Aorta (tissue), 5 donors: ENCODE results near the gene KRTAP2-4. TPM values are rescaled to one million over a fixed set of nuclear protein-coding genes. Genes with fewer than 3 reads are reported as not detected.
A peak's percentile ranks its signal among the peaks of the same experiment; 100 is the strongest.
"Not testable (repeated sequence)": the region's sequence is repeated elsewhere in the genome, so short reads cannot be mapped to it uniquely, and the experiment has no call there.

ENCODE experiments used
- ATAC-seq: fragments of 200-7000 bp; cut with Tn5 transposase; one replicate; pipeline ENCODE4 v1.9.1; 2022; ENCODE audit warnings: moderate library complexity; ENCODE audit not compliant: low FRiP score
- DNase-seq, 2 donors: peaks; one replicate each; pipeline ENCODE4 v3.0.0-alpha.2; 2020
- H3K27ac ChIP-seq, 2 donors: one replicate each; pipeline ENCODE4 v1.5.1; 2013; ENCODE audit warnings: low read length in 2 of 2, mild to moderate bottlenecking in 2 of 2, moderate library complexity in 2 of 2, control low read depth in 1 of 2, inconsistent platforms in 1 of 2, low read depth in 1 of 2
- H3K27me3 ChIP-seq, 2 donors: one replicate each; pipeline ENCODE4 v1.6.1; 2013; ENCODE audit warnings: control low read depth in 1 of 2, low read length in 1 of 2, mild to moderate bottlenecking in 1 of 2, moderate library complexity in 1 of 2; ENCODE audit not compliant: insufficient read depth in 2 of 2, control insufficient read depth in 1 of 2
- H3K36me3 ChIP-seq, 2 donors: one replicate each; pipeline ENCODE4 v1.6.1; 2013; ENCODE audit warnings: control low read depth in 1 of 2, low read length in 1 of 2, mild to moderate bottlenecking in 1 of 2; ENCODE audit not compliant: insufficient read depth in 2 of 2, control insufficient read depth in 1 of 2
- H3K4me1 ChIP-seq, 2 donors: one replicate each; pipeline ENCODE4 v1.6.1; 2013; ENCODE audit warnings: low read length in 2 of 2, control low read depth in 1 of 2, mild to moderate bottlenecking in 1 of 2, moderate library complexity in 1 of 2; ENCODE audit not compliant: insufficient read depth in 2 of 2, control insufficient read depth in 1 of 2
- H3K4me3 ChIP-seq, 2 donors: one replicate each; pipeline ENCODE4 v1.5.1; 2013; ENCODE audit warnings: low read length in 2 of 2, control low read depth in 1 of 2, mild to moderate bottlenecking in 1 of 2
- H3K9me3 ChIP-seq: one replicate; pipeline ENCODE4 v1.6.1; 2013; ENCODE audit warnings: mild to moderate bottlenecking, low read length; ENCODE audit not compliant: control insufficient read depth
- WGBS, 2 donors: extraction: QIAGEN DNeasy Blood & Tissue Kit; methylation state at CpG; one replicate each; pipeline ENCODE4 v1.1.7; 2013; 5-methylcytosine and 5-hydroxymethylcytosine counted together
- intact Hi-C, 2 donors: fragments of 100-400 bp; cut with DNase I; formaldehyde crosslinking; loops; one replicate each; pipeline versions ENCODE4 v1.14.2 to v1.15.0; 2022
- polyA plus RNA-seq, 2 donors: library from polyadenylated mRNA; stranded (reverse); fragments of 200-250 nt; gene quantifications; one replicate each; pipeline ENCODE4 v1.2.3, GENCODE V29; 2013
- total RNA-seq, 2 donors: library from RNA; stranded (reverse); fragmentation: NEBNext Ultra II Directional; extraction: Animal tissue kit (Norgen Biotek cat#: 25700); gene quantifications; one replicate each; pipeline ENCODE4 v1.2.1, GENCODE V29; 2021
- donor health status: healthy with polysubstance abuse.
- donor health status: Bipolar disorder and iron deficiency.
- donor health status: DM: no; HTN: no; CAD: no.
- donor health status: DM: no; HTN: no; CAD: no.
- donor health status: DM: yes; HTN: yes; CAD: no.

Gene KRTAP2-4
- total and polyA plus RNA-seq, 4 donors, result not detected

DNA sequence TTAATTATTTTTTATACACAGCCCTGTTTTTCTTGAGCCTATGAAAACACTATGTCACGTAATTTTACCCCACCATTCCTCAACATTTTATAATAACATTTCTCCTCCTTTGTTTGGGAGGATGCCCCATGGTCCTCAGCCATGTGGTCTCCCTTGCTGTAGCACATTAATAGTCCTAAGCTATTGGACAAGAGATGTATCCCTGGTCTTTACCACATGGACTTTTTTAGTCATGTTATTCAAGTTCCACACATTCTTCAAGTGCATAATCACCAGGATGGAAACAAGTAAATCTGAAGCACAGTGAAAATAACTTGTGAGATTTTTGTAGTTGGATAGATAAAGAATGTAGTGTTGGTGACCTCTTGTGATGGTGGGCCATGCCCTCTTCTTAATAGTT is 3.7 kb downstream of the KRTAP2-4 start:
- Histone ChIP-seq H3K27ac (peak overlapping the region in 1 of 2 donors; percentile 3), H3K36me3 (no peaks in the 10 kb centered on the region), H3K4me1 (no peaks in the 10 kb centered on the region), H3K9me3 (no peaks in the 10 kb centered on the region), H3K27me3 (no peaks in the 10 kb centered on the region), H3K4me3 (no peak overlapping the region)
- 0 to 17% methylated on average over 1 of the region's 1 CpG for WGBS, 2 donors
- ATAC-seq, result peak; percentile 48
- no peak for DNase-seq
- intact Hi-C loops, result no loop called here

DNA sequence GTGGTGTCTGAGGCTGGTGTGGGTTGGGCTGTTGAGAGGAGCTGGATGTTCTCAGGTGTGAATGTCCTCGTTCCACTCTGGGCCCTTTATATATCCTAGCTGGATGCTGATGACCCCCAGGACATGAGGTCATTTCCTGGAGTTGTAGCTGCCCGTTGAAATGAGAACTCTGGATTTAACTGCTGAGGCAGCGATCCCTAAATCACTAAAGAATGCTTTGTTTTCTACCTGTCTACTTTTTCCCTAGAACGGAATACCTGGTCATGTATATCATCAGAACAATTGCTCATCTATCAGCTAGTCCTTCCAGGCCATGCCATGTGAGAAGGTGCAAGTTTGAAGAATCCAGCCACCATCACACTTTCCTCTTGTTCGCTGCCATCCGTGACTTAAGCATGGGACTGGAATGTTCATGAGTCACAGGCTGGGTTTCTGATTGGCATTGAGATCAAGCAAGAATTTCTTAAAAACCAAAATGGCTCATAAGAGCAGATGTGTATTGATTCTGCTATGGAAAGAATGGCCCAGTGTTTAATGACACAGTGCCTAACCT is 5.6 kb downstream of the KRTAP2-4 start, which contains the start of gene KRTAP2-3:
Gene KRTAP2-3 (minus strand): TSS at position 63 of the 553 bp plus-strand sequence. CDS start 64 bp downstream, outside the sequence.
- DNase-seq (no peak), ATAC-seq (no peak)
- intact Hi-C loops, result no loop called here
- H3K4me1 ChIP-seq, result no peaks in the 10 kb centered on the region
- no peak within 1 kb of the TSS for H3K27ac ChIP-seq
- H3K9me3 ChIP-seq, result no peaks in the 10 kb centered on the region
- WGBS, 2 donors, result 47 to 55% methylated on average over 6 of the region's 6 CpGs
- H3K4me3 ChIP-seq, result no peak within 1 kb of the TSS
- H3K36me3 ChIP-seq, result no peaks in the 10 kb centered on the region
- H3K27me3 ChIP-seq, result no peaks in the 10 kb centered on the region

DNA sequence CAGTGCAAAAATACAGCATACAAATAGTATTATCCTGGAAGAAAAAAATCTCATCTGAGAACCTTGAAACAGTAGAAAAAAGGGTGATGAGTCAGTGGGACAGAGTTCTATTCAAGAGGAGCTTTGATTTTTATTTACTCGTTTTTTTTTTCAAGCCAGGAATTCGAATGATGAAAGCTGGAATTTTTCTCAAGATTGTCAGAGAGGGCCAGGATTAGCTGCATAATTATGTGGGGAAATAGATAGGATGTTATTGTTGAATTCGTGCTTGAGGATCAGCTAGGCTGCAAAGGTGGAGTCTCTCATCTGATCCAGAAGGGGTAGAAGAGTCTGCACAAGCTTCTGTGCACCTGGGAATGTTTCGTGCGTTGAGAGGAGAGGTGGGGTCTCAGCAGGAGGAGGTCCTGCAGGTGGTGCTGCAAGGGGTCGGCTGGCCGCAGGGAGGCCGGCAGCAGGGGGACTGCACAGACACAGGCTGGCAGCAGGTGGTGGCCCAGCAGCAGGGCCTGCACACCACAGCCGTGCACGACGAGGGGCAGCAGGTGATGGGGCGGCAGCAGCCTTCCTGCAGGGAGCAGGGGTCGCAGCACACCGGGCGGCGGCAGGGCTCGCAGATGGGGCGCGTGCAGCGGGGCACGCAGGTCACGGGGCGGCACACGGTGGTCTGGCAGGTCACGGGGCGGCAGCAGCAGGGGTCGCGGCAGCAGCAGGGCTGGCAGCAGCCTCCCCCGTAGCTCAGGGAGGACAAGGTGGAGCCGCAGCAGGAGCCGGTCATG is 6.2 kb downstream of the KRTAP2-4 start:
- DNase-seq, H3K27me3 ChIP-seq, H3K36me3 ChIP-seq, intact Hi-C loops, ATAC-seq, H3K9me3 ChIP-seq, H3K4me1 ChIP-seq, H3K4me3 ChIP-seq, H3K27ac ChIP-seq: not testable (repeated sequence)
- WGBS, 2 donors, result 40 to 46% methylated on average over 9 to 14 of the region's 31 CpGs

DNA sequence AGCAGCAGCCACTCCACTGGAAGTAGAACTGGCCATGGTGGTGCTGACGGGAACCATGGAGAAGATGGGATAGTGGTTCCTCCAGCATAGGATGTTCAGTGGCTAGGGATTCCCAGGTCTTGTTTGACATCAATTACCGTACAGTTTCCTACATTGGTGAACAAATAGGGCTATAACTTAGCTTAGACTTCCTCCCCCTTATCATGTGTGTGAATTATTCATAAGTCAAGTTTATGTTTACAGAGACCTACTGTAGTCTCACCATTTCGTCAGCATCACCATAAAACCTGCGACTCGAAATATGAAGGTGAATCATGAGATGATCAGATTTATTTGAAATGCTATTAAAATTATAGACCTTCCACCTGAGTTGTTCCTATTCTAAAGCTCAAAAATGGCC is 6.9 kb downstream of the KRTAP2-4 start:
- no peak for ATAC-seq
- intact Hi-C loops, result no loop called here
- Histone ChIP-seq H3K27ac (no peak overlapping the region), H3K9me3 (no peaks in the 10 kb centered on the region), H3K4me1 (no peaks in the 10 kb centered on the region), H3K4me3 (no peak overlapping the region), H3K36me3 (no peaks in the 10 kb centered on the region), H3K27me3 (no peaks in the 10 kb centered on the region)
- DNase-seq, result no peak
- 88 to 96% methylated on average over 5 of the region's 5 CpGs for WGBS, 2 donors

GRCh38 chr17:41057547-41057946 is 8.1 kb downstream of the KRTAP2-4 start:
- DNase-seq (no peak), ATAC-seq (no peak)
- 97 to 100% methylated on average over 1 of the region's 1 CpG for WGBS, 2 donors
- Histone ChIP-seq H3K27me3 (no peaks in the 10 kb centered on the region), H3K27ac (no peak overlapping the region), H3K4me1 (no peaks in the 10 kb centered on the region), H3K36me3 (no peaks in the 10 kb centered on the region), H3K9me3 (no peaks in the 10 kb centered on the region), H3K4me3 (no peak overlapping the region)
- intact Hi-C loops, result no loop called here

DNA sequence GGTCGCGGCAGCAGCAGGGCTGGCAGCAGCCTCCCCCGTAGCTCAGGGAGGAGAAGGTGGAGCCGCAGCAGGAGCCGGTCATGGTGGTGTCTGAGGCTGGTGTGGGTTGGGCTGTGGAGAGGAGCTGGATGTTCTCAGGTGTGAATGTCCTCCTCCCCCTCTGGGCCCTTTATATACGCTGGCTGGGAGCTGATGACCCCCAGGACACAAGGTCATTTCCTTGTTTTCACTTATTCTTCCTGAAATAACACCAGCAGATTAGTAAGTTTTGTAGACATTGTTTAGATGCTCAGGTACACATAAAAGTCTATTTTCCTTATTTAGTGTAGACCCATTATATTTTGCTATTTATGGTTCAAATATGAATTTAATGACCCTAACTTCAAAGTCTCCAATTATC is 10.5 kb downstream of the KRTAP2-4 start, which contains the start of gene KRTAP2-2:
Gene KRTAP2-2 (minus strand): TSS at position 101 of the 400 bp plus-strand sequence. CDS start 19 bp downstream, at position 82.
- H3K9me3 ChIP-seq, DNase-seq, H3K4me1 ChIP-seq, H3K27me3 ChIP-seq, H3K27ac ChIP-seq, ATAC-seq, intact Hi-C loops, H3K36me3 ChIP-seq, H3K4me3 ChIP-seq: not testable (repeated sequence)
- 19 to 33% methylated on average over 1 of the region's 6 CpGs for WGBS, 2 donors

DNA sequence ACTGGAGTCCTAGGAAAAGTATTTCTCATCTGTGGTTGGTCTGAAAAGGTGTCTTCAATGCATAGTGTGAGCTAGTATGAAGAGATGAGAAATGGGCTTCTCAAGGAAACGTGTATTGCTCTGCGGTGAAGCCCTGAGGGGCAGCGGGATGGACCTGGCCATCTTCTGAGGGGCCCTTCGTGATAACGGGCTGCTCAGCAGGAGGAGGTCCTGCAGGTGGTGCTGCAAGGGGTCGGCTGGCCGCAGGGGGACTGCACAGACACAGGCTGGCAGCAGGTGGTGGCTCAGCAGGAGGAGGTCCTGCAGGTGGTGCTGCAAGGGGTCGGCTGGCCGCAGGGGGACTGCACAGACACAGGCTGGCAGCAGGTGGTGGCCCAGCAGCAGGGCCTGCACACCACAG is 11.1 kb downstream of the KRTAP2-4 start:
- H3K4me3 ChIP-seq, DNase-seq, intact Hi-C loops, H3K36me3 ChIP-seq, ATAC-seq, H3K9me3 ChIP-seq, H3K27ac ChIP-seq, H3K27me3 ChIP-seq, H3K4me1 ChIP-seq: not testable (repeated sequence)
- WGBS, 2 donors, result 59 to 72% methylated on average over 7 to 9 of the region's 9 CpGs

DNA sequence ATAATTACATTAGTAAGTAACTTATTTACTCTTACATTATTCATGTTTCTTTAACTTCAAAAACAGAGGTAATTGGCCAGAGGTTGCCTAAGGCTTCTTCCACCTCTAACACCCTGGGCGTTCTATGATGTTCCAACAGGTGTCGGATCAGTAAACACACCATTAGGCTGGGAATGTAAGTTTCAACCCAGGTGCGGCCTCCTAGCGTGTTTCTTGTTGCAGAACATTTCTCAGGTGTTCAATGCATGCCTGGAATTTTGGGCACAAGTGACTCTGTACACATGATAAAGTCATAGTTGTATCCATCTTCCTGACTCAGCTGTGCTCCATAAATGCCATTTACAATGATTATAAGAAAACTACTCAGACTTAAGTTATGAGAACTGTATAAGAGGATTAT is 11.7 kb downstream of the KRTAP2-4 start:
- 89 to 90% methylated on average over 4 of the region's 4 CpGs for WGBS, 2 donors
- Histone ChIP-seq H3K36me3 (no peaks in the 10 kb centered on the region), H3K4me3 (no peak overlapping the region), H3K27ac (no peak overlapping the region), H3K9me3 (no peaks in the 10 kb centered on the region), H3K27me3 (no peaks in the 10 kb centered on the region), H3K4me1 (no peaks in the 10 kb centered on the region)
- intact Hi-C loops, result no loop called here
- no peak for DNase-seq
- ATAC-seq, result no peak

GRCh38 chr17:41052566-41052965 is 13.1 kb downstream of the KRTAP2-4 start:
- Histone ChIP-seq H3K36me3 (no peaks in the 10 kb centered on the region), H3K4me3 (no peak overlapping the region), H3K9me3 (no peaks in the 10 kb centered on the region), H3K4me1 (no peaks in the 10 kb centered on the region), H3K27ac (no peak overlapping the region), H3K27me3 (no peaks in the 10 kb centered on the region)
- intact Hi-C loops, result no loop called here
- ATAC-seq (no peak), DNase-seq (no peak)
